Left cardiac atrium (tissue), 4 donors: ENCODE results near the gene LPP. TPM values are rescaled to one million over a fixed set of nuclear protein-coding genes. Genes with fewer than 3 reads are reported as not detected.
A peak's percentile ranks its signal among the peaks of the same experiment; 100 is the strongest.

Experiments
- ATAC-seq, 2 donors: fragments of 200-7000 bp; cut with Tn5 transposase; one replicate each; pipeline ENCODE4 v1.9.1; 2020; ENCODE audit warnings: mild to moderate bottlenecking in 2 of 2, moderate library complexity in 2 of 2
- DNase-seq: peaks from one replicate; pipeline ENCODE4 v3.0.0-alpha.2; 2020
- intact Hi-C, 2 donors: fragments of 100-400 bp; cut with DNase I; formaldehyde crosslinking; loops; one replicate each; pipeline versions ENCODE4 v1.14.1 to v1.15.1; 2022 to 2023
- total RNA-seq, 2 donors: library from RNA; stranded (reverse); fragmentation: NEBNext Ultra II Directional; extraction: Animal tissue kit (Norgen Biotek cat#: 25700); gene quantifications; one replicate each; pipeline ENCODE4 v1.2.1, GENCODE V29; 2021
- donor health status: DM: no; HTN: yes; CAD: no.
- donor health status: DM: no; HTN: yes; CAD: no; lungs with severe emphysema.
- donor health status: DM: yes; HTN: yes; CAD: no.
- donor health status: Dilated cardiomyopathy.

LPP gene
- total RNA-seq, 2 donors from 2014 or later: 152 to 181 TPM

GRCh38 chr3:188158731-188159310 is 4.9 kb downstream of the LPP start:
- intact Hi-C loops: loop anchor here (10.0 kb wide), 4 partner anchors 106 to 796 kb away; partner anchors contain the start of gene BCL6 (in 1 of the 2)
- DNase-seq: no peak

GRCh38 chr3:188160751-188161150 is 6.8 kb downstream of the LPP start:
- ATAC-seq: no peak
- DNase-seq: no peak
- intact Hi-C loops: no loop called here

More at GRCh38 chr3:188158731-188159310, 4.9 kb downstream of the LPP start:
- ATAC-seq: no peak

- intact Hi-C loops: no loop called here
- no peak for ATAC-seq
- no peak for DNase-seq
Measured at GRCh38 chr3:188164248-188164687, 10.3 kb downstream of the LPP start.

- DNase-seq (no peak), ATAC-seq (no peak)
- intact Hi-C loops: no loop called here
Measured at GRCh38 chr3:188165596-188165995, 11.6 kb downstream of the LPP start.

GRCh38 chr3:188166441-188166840 is 12.5 kb downstream of the LPP start:
- ATAC-seq (no peak), DNase-seq (no peak)
- intact Hi-C loops: no loop called here

GRCh38 chr3:188168186-188168585 is 14.2 kb downstream of the LPP start:
- intact Hi-C loops: no loop called here
- no peak for ATAC-seq
- DNase-seq: no peak

- intact Hi-C loops: no loop called here
- DNase-seq (no peak), ATAC-seq (no peak)
Measured at GRCh38 chr3:188168648-188169047, 14.7 kb downstream of the LPP start.

GRCh38 chr3:188169830-188170455 is 16.0 kb downstream of the LPP start:
- DNase-seq (peak; percentile 77), ATAC-seq (peak; percentile 53 to 58)
- intact Hi-C loops: no loop called here

GRCh38 chr3:188170461-188171459 is 16.8 kb downstream of the LPP start:
- no peak for DNase-seq
- intact Hi-C loops: no loop called here
- no peak for ATAC-seq

- intact Hi-C loops: no loop called here
- no peak for DNase-seq
- peak in 1 of 2 donors; percentile 27 for ATAC-seq
Measured at GRCh38 chr3:188171682-188172467, 17.9 kb downstream of the LPP start.

GRCh38 chr3:188174317-188175044 is 20.5 kb downstream of the LPP start:
- intact Hi-C loops: no loop called here
- DNase-seq (no peak), ATAC-seq (no peak)

- DNase-seq (no peak), ATAC-seq (no peak)
- intact Hi-C loops: no loop called here
Measured at GRCh38 chr3:188176476-188176875, 22.5 kb downstream of the LPP start.

- intact Hi-C loops: no loop called here
- DNase-seq (no peak), ATAC-seq (no peak)
Measured at GRCh38 chr3:188176884-188177283, 22.9 kb downstream of the LPP start.

- DNase-seq: no peak
- intact Hi-C loops: no loop called here
- ATAC-seq: no peak
Measured at GRCh38 chr3:188177721-188178120, 23.8 kb downstream of the LPP start.

GRCh38 chr3:188178293-188178936 is 24.5 kb downstream of the LPP start:
- ATAC-seq (no peak), DNase-seq (no peak)
- intact Hi-C loops: no loop called here

- ATAC-seq: peak; percentile 79 to 90
- DNase-seq: no peak
Measured at GRCh38 chr3:188179006-188179966, 25.3 kb downstream of the LPP start.

GRCh38 chr3:188180114-188180513 is 26.2 kb downstream of the LPP start:
- DNase-seq: no peak
- ATAC-seq: peak in 1 of 2 donors; percentile 38
- intact Hi-C loops: loop anchor here in 1 of 2 donors (10.0 kb wide), 1 partner anchor 435 kb away; the partner anchor contains the start of gene BCL6

More at GRCh38 chr3:188179006-188179966, 25.3 kb downstream of the LPP start:
- intact Hi-C loops: no loop called here
